K562 (cell line): ENCODE measurements around the gene FLT1. TPM values are rescaled to one million over a fixed set of nuclear protein-coding genes. Genes with fewer than 3 reads are reported as not detected.

Experiments
- ATAC-seq: fragments of 200-7000 bp; cut with Tn5 transposase; 3 replicates; pipeline ENCODE4 v1.9.1; 2020; ENCODE audit warnings: moderate library complexity
- BruUV-seq: library from RNA; stranded (reverse); fragments of 400-500 nt; replicated peaks from 2 replicates; lab custom pipeline; 2021; lab: Mats Ljungman, UMichigan
- CTCF ChIA-PET: fragments of 300-600 bp; formaldehyde crosslinking; extraction: SDS; loops from one replicate; lab custom pipeline; 2021; ENCODE audit warnings: low intra/inter-chr PET ratio; lab: Yijun Ruan, JAX
- POLR2A ChIA-PET: fragments of 300-600, 350-650 bp; sonication (Branson Sonifier 250); formaldehyde crosslinking; extraction: SDS; loops from one replicate; lab custom pipeline; 2021; ENCODE audit warnings: antibody characterized with exemption, inconsistent platforms; lab: Yijun Ruan, JAX
- DNase-seq, 4 experiments: peaks; one replicate each; pipeline versions ENCODE4 v3.0.0 to v3.0.0-alpha.2; 2011 to 2018; ENCODE audit warnings: low spot score in 3 of 4, mixed read lengths in 3 of 4; ENCODE audit errors: extremely low read depth in 1 of 4
- FAIRE-seq: peaks from 2 replicates; lab custom pipeline; 2011; peaks lifted over from hg19 to GRCh38; lab: Jason Lieb, UNC
- H2AFZ ChIP-seq: 2 replicates; pipeline ENCODE4 v1.6.0; 2011; ENCODE audit warnings: low read depth, low read length, control low read depth, inconsistent platforms
- H3K27ac ChIP-seq: fragments of 200-600 bp; 3 replicates; pipeline ENCODE4 v1.8.0; 2011; ENCODE audit warnings: low read depth, mild to moderate bottlenecking, control low read depth, inconsistent platforms, low read length, moderate library complexity, mixed read lengths; ENCODE audit errors: extremely low read depth
- H3K27me3 ChIP-seq, 2 experiments: fragments of 300-600 bp in 1 of 2; 2 replicates in 1 of 2; 3 replicates in 1 of 2; pipeline versions ENCODE4 v1.6.0 to v1.8.0; 2011; ENCODE audit warnings: inconsistent platforms in 2 of 2, low read length in 2 of 2, mild to moderate bottlenecking in 1 of 2, mixed read lengths in 1 of 2, moderate library complexity in 1 of 2; ENCODE audit not compliant: control insufficient read depth in 2 of 2, insufficient read depth in 2 of 2
- H3K36me3 ChIP-seq: fragments of 300-600 bp; 3 replicates; pipeline ENCODE4 v1.8.0; 2011; ENCODE audit warnings: mild to moderate bottlenecking, low read length, inconsistent platforms; ENCODE audit not compliant: control insufficient read depth, insufficient read depth
- H3K4me1 ChIP-seq, 2 experiments: fragments of 200-600 bp in 1 of 2; replicated peaks in 1 of 2; 2 replicates in 1 of 2; 3 replicates in 1 of 2; pipeline versions ENCODE4 v1.5.1 to v1.8.0; 2011; ENCODE audit warnings: inconsistent platforms in 2 of 2, low read length in 2 of 2, mild to moderate bottlenecking in 1 of 2, mixed read lengths in 1 of 2, moderate library complexity in 1 of 2; ENCODE audit not compliant: control insufficient read depth in 2 of 2, insufficient read depth in 2 of 2
- H3K4me2 ChIP-seq: 2 replicates; pipeline ENCODE4 v1.6.1; 2011; ENCODE audit warnings: low read length, control low read depth, inconsistent platforms, mixed read lengths; ENCODE audit not compliant: insufficient read depth
- H3K4me3 ChIP-seq: fragments of 200-600 bp; sonication (generic), shearing (Covaris generic); 2 replicates; pipeline ENCODE4 v1.5.1; 2016; ENCODE audit warnings: control low read depth, inconsistent platforms
- H3K79me2 ChIP-seq: fragments of 200-600 bp; 3 replicates; pipeline ENCODE4 v1.8.0; 2011; ENCODE audit warnings: low read length, inconsistent platforms; ENCODE audit not compliant: control insufficient read depth, insufficient read depth
- H3K9ac ChIP-seq, 2 experiments: 2 replicates each; pipeline versions ENCODE4 v1.6.0 to v1.6.1; 2011; ENCODE audit warnings: low read depth in 2 of 2, low read length in 2 of 2, control low read depth in 1 of 2, inconsistent platforms in 1 of 2, mild to moderate bottlenecking in 1 of 2, mixed read lengths in 1 of 2; ENCODE audit not compliant: insufficient read depth in 1 of 2
- H3K9me1 ChIP-seq: one replicate; pipeline ENCODE4 v1.6.0; 2011; ENCODE audit warnings: inconsistent platforms, mild to moderate bottlenecking, low read length, moderate library complexity; ENCODE audit not compliant: control insufficient read depth, insufficient read depth
- H3K9me3 ChIP-seq: replicated peaks from 2 replicates; pipeline ENCODE4 v1.5.1; 2011; ENCODE audit warnings: low read depth, low read length, inconsistent platforms; ENCODE audit not compliant: control insufficient read depth, insufficient read depth
- H4K20me1 ChIP-seq: replicated peaks from 2 replicates; pipeline ENCODE4 v1.6.1; 2011; ENCODE audit warnings: low read length, inconsistent platforms, mixed read lengths; ENCODE audit not compliant: control insufficient read depth, insufficient read depth
- C11orf30 ChIP-seq: fragments of 450-650 bp; IDR thresholded peaks from 2 replicates; pipeline ENCODE4 v1.6.1; 2016; ENCODE audit warnings: low read depth, mild to moderate bottlenecking
- CTBP1 ChIP-seq: fragments of 450-650 bp; IDR thresholded peaks from 2 replicates; pipeline ENCODE4 v1.6.1; 2016; ENCODE audit warnings: borderline replicate concordance
- FOS ChIP-seq: IDR thresholded peaks from 3 replicates; pipeline ENCODE4 v1.6.1; 2011; ENCODE audit not compliant: insufficient read length; ENCODE audit errors: extremely low read depth
- FOSL1 ChIP-seq: fragments of 200-800 bp; sonication (Bioruptor generic); conservative IDR thresholded peaks from 2 replicates; pipeline ENCODE4 v1.6.1; 2016; ENCODE audit warnings: missing genetic modification characterization, missing compliant biosample characterization
- HMG20A ChIP-seq: fragments of 450-650 bp; formaldehyde crosslinking; conservative IDR thresholded peaks from 2 replicates; pipeline ENCODE4 v1.4.0; 2020; ENCODE audit warnings: mild to moderate bottlenecking, mixed read lengths
- MXI1 ChIP-seq: IDR thresholded peaks from 2 replicates; pipeline ENCODE4 v1.6.1; 2011; ENCODE audit warnings: low read depth, mild to moderate bottlenecking, improper control_type of control experiment, low read length
- WGBS: fragments of 100-300 bp; shearing (Covaris generic); methylation state at CpG from one replicate; pipeline ENCODE4 v1.1.6; 2016; ENCODE audit warnings: low coverage, mixed read lengths; ENCODE audit not compliant: insufficient coverage; ENCODE audit errors: missing lambda C conversion rate; 5-methylcytosine and 5-hydroxymethylcytosine counted together
- in situ Hi-C: fragments of 300-500 bp; cut with MboI; formaldehyde crosslinking; loops from 4 replicates; pipeline ENCODE4 v1.15.0; 2018; ENCODE audit warnings: inconsistent platforms, mixed read lengths
- intact Hi-C: fragments of 100-400 bp; cut with micrococcal nuclease; formaldehyde crosslinking; loops from 2 replicates; pipeline ENCODE4 v1.14.2; 2022
- polyA plus RNA-seq, 8 experiments: library from polyadenylated mRNA; depleted of rRNA in 4 of 8; stranded (reverse) in 5 of 8; unstranded in 3 of 8; fragments of >200 nt; fragmentation: Nextera tagmentation in 2 of 8; fragmentation: Illumina TruSeq in 1 of 8; extraction: Ambion mirVana in 2 of 8; extraction: Trizol in 1 of 8; gene quantifications; 2 replicates each; pipeline versions ENCODE4 v1.2.1 to v1.2.3, GENCODE V29; 2011 to 2014; ENCODE audit warnings: inconsistent platforms in 1 of 8, missing spikeins in 1 of 8
- total RNA-seq, 7 experiments: library from RNA; depleted of rRNA in 6 of 7; stranded (reverse); fragments of >200 nt in 6 of 7; fragmentation: Illumina TruSeq in 2 of 7; extraction: Trizol in 2 of 7; gene quantifications; 2 replicates each; pipeline versions ENCODE4 v1.2.1 to v1.2.3, GENCODE V29; 2011 to 2021; ENCODE audit warnings: low replicate concordance in 1 of 7

FLT1 gene
- total and polyA plus RNA-seq, 9 of the 15 experiments (the other 6 are each of a cell fraction or from before 2014, with no cell fraction given): 0.01 to 2.0 (median 0.22) TPM

DNA sequence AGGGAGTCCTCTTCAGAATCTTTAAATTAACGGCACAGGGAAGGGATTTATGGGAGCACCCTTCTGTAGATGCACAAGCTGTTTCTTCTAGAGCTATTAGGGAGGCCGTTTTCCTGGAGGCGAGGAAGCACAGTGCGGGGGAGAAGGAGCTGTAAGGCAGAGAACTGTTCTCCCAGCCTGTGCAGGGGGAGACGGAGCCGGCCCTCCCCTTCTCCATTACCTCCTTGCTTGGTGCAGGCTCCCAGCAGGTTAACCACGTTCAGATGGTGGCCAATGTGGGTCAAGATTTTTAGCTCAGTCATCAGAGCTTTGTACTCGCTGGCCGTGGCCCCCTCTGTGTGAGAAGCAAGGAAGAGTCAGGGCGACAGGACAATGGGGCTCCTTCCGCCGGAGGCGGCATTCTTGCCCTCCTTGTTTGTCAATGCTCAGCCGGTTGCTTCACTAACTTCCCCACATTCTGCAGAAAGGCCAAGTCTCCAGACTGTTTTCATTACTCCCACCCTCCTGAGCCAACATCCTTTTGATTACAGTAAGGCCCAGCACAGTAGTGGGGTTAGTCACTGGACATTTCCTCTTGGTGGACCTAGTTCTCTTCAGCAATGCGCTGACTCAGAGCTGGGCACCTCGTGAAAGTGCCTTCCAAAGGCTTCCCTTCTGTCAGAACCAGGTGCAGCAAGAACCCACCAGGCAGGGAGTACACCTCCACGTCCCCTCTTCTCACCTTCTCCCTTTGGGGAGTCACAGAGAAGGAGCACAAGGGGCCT, 165.4 kb downstream of the FLT1 start:
- Histone ChIP-seq H4K20me1 (no peaks in the 10 kb centered on the region), H3K9ac (peak overlapping the region in 1 of 2 experiments; percentile 80; a peak in 1 of 4 replicates), H3K4me2 (peak overlapping the region; percentile 1; the same call in 1 of the 2 replicates), H3K9me1 (no peaks in the 10 kb centered on the region), H3K27me3 (no peaks in the 10 kb centered on the region)
- CTCF ChIA-PET: no interaction called here
- peak in 2 of 4 experiments; percentile 14 to 21 for DNase-seq
- 37% methylated on average over 14 of the region's 17 CpGs for WGBS
- TF ChIP-seq CTBP1 (0 out of 2 replicates have a peak, but pooled peaks have one; percentile 25), FOS (no peak), C11orf30 (peak; percentile 11; the same call in 1 of the 2 replicates), HMG20A (CRISPR knock-in tag) (no peak), MXI1 (no peak), FOSL1 (tag) (peak; percentile 45)
- TF ChIP-seq, all 486 proteins: peak for 3
- Histone ChIP-seq H3K4me1 (peaks cover 3 to 9% of the 10 kb centered on the region in 2 experiments; a peak in 4 of 5 replicates), H2AFZ (peak overlapping the region; percentile 1; the same call in 1 of the 2 replicates), H3K9me3 (no peaks in the 10 kb centered on the region), H3K4me3 (no peak overlapping the region), H3K36me3 (no peaks in the 10 kb centered on the region), H3K79me2 (no peaks in the 10 kb centered on the region), H3K27ac (no peak overlapping the region)
- no TSS peak for BruUV-seq
- ATAC-seq: no peak; the same call in 1 of the 3 replicates
- no peak for FAIRE-seq
- POLR2A ChIA-PET: no interaction called here
- in situ Hi-C loops (loop anchor here (10.0 kb wide), 2 partner anchors 305 to 465 kb away; no protein-coding TSS in a partner anchor), intact Hi-C loops (loop anchor here (10.0 kb wide), 2 partner anchors 155 to 195 kb away; no protein-coding TSS in a partner anchor)
